DND-41 (cell line): ENCODE results near the gene BSND.

ENCODE experiments used
- ATAC-seq: fragments of 200-7000 bp; cut with Tn5 transposase; 3 replicates; pipeline ENCODE4 v1.9.1; 2021; ENCODE audit warnings: low read depth; ENCODE audit not compliant: insufficient read depth
- DNase-seq: peaks from one replicate; pipeline ENCODE4 v3.0.0-alpha.2; 2020
- H2AFZ ChIP-seq: 2 replicates; pipeline ENCODE4 v1.6.0; 2012; ENCODE audit warnings: low read depth, low read length
- H3K27ac ChIP-seq: 2 replicates; pipeline ENCODE4 v1.5.1; 2012; ENCODE audit warnings: low read length, inconsistent platforms
- H3K27me3 ChIP-seq: fragments of 200-600 bp; sonication (generic); 2 replicates; pipeline ENCODE4 v1.6.0; 2012; ENCODE audit warnings: low read length, mild to moderate bottlenecking, inconsistent platforms; ENCODE audit not compliant: insufficient read depth, poor library complexity
- H3K36me3 ChIP-seq: 2 replicates; pipeline ENCODE4 v1.5.1; 2012; ENCODE audit warnings: low read length, inconsistent platforms; ENCODE audit not compliant: insufficient read depth
- H3K4me1 ChIP-seq: 2 replicates; pipeline ENCODE4 v1.5.1; 2012; ENCODE audit warnings: mild to moderate bottlenecking, low read length; ENCODE audit not compliant: insufficient read depth
- H3K4me2 ChIP-seq: 2 replicates; pipeline ENCODE4 v1.6.0; 2012; ENCODE audit warnings: mild to moderate bottlenecking, moderate library complexity, low read length, inconsistent platforms; ENCODE audit not compliant: insufficient read depth
- H3K4me3 ChIP-seq, 2 experiments: fragments of 200-600 bp in 1 of 2; shearing (Covaris generic) in 1 of 2; 2 replicates each; pipeline ENCODE4 v1.5.1; 2012 to 2016; ENCODE audit warnings: inconsistent platforms in 2 of 2, low read length in 2 of 2, mild to moderate bottlenecking in 2 of 2, low read depth in 1 of 2, moderate library complexity in 1 of 2
- H3K79me2 ChIP-seq: 2 replicates; pipeline ENCODE4 v1.6.0; 2012; ENCODE audit warnings: low read length, inconsistent platforms; ENCODE audit not compliant: insufficient read depth
- H3K9ac ChIP-seq: 2 replicates; pipeline ENCODE4 v1.6.0; 2012; ENCODE audit warnings: low read depth, mild to moderate bottlenecking, inconsistent platforms, low read length, moderate library complexity
- H3K9me3 ChIP-seq: 2 replicates; pipeline ENCODE4 v1.5.1; 2012; ENCODE audit warnings: low read length, moderate library complexity, mild to moderate bottlenecking, inconsistent platforms; ENCODE audit not compliant: insufficient read depth, severe bottlenecking
- H4K20me1 ChIP-seq: 2 replicates; pipeline ENCODE4 v1.6.0; 2012; ENCODE audit warnings: low read length; ENCODE audit not compliant: insufficient read depth
- EZH2 ChIP-seq: IDR thresholded peaks from 3 replicates; pipeline ENCODE4 v1.6.1; 2012; ENCODE audit warnings: borderline replicate concordance, low read depth, mild to moderate bottlenecking, moderate library complexity, low read length, inconsistent platforms; ENCODE audit not compliant: severe bottlenecking
- TF ChIP-seq, protein P1 (sequence below): IDR thresholded peaks from 2 replicates; pipeline ENCODE4 v1.5.1; 2012; ENCODE audit warnings: borderline replicate concordance, low read length, moderate library complexity, mild to moderate bottlenecking; ENCODE audit not compliant: poor library complexity, severe bottlenecking; ENCODE audit errors: extremely low read depth

BSND gene

DNA sequence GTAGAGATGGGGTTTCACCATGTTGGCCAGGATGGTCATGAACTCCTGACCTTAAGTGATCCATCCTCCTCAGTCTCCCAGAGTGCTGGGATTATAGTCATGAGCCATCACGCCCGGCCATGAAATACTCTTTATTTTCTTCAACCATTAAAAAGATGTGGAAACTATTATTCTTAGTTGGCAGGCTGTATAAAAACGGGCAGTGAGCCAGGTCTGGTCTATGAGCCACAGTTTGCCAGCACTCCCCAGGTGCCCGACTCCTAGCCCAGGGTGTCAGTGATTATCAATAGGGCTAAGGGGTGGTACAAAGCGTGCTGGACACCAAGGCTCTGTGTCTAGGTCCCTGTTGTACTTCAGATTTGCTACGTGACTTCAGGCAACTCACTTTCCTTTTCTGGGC lies 22.0 kb upstream of the BSND start:
- Histone ChIP-seq H3K9me3 (no peaks in the 10 kb centered on the region), H3K4me1 (no peaks in the 10 kb centered on the region), H4K20me1 (no peaks in the 10 kb centered on the region), H3K4me3 (no peak overlapping the region), H2AFZ (no peak overlapping the region), H3K27ac (no peak overlapping the region), H3K79me2 (no peaks in the 10 kb centered on the region), H3K36me3 (no peaks in the 10 kb centered on the region), H3K4me2 (no peak overlapping the region), H3K27me3 (peaks cover 18% of the 10 kb centered on the region), H3K9ac (no peak overlapping the region)
- TF ChIP-seq, protein P1, sequence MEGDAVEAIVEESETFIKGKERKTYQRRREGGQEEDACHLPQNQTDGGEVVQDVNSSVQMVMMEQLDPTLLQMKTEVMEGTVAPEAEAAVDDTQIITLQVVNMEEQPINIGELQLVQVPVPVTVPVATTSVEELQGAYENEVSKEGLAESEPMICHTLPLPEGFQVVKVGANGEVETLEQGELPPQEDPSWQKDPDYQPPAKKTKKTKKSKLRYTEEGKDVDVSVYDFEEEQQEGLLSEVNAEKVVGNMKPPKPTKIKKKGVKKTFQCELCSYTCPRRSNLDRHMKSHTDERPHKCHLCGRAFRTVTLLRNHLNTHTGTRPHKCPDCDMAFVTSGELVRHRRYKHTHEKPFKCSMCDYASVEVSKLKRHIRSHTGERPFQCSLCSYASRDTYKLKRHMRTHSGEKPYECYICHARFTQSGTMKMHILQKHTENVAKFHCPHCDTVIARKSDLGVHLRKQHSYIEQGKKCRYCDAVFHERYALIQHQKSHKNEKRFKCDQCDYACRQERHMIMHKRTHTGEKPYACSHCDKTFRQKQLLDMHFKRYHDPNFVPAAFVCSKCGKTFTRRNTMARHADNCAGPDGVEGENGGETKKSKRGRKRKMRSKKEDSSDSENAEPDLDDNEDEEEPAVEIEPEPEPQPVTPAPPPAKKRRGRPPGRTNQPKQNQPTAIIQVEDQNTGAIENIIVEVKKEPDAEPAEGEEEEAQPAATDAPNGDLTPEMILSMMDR, result no peak
- no peak for TF ChIP-seq EZH2
- ATAC-seq, result no peak
- DNase-seq, result no peak

DNA sequence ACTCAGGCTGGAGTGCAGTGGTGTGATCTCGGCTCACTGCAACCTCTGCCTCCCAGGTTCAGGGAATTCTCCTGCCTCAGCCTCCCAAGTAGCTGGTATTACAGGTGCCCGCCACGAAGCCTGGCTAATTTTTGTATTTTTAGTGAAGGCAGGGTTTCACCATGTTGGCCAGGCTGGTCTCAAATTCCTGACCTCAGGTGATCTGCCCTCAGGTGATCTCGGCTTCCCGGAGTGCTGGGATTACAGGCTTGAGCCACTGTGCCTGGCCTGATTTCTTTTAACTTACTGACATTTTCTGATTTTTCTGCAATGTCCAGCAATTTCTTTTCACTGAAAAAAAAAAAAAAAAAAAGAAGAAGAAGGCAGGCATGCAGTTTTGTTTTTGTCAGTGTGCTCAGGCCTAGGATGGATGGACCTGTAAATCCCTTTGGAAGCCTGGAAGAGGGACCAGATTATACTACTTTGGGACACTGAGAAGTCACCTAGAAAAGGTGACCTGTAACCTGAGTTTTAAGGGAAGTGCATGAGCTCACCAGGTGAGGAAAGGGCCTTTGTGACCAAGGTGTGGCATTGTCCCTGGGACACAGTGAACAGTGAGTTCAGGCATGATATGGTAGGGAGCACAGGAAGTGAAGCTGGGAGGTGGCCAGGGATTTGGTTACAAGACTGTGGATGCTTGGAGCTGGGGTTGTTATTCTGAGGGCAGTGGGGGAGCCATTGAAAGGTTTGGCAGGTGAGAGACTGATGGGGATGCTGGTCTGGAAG lies 21.0 kb upstream of the BSND start:
- TF ChIP-seq, protein P1, result no peak
- TF ChIP-seq EZH2, result no peak
- DNase-seq (no peak), ATAC-seq (no peak)
- Histone ChIP-seq H2AFZ (no peak overlapping the region), H3K4me2 (no peak overlapping the region), H3K4me1 (no peaks in the 10 kb centered on the region), H3K36me3 (no peaks in the 10 kb centered on the region), H3K79me2 (no peaks in the 10 kb centered on the region), H3K9ac (no peak overlapping the region), H3K27ac (no peak overlapping the region), H3K27me3 (peaks cover 21% of the 10 kb centered on the region), H3K9me3 (no peaks in the 10 kb centered on the region), H4K20me1 (no peaks in the 10 kb centered on the region), H3K4me3 (no peak overlapping the region)

DNA sequence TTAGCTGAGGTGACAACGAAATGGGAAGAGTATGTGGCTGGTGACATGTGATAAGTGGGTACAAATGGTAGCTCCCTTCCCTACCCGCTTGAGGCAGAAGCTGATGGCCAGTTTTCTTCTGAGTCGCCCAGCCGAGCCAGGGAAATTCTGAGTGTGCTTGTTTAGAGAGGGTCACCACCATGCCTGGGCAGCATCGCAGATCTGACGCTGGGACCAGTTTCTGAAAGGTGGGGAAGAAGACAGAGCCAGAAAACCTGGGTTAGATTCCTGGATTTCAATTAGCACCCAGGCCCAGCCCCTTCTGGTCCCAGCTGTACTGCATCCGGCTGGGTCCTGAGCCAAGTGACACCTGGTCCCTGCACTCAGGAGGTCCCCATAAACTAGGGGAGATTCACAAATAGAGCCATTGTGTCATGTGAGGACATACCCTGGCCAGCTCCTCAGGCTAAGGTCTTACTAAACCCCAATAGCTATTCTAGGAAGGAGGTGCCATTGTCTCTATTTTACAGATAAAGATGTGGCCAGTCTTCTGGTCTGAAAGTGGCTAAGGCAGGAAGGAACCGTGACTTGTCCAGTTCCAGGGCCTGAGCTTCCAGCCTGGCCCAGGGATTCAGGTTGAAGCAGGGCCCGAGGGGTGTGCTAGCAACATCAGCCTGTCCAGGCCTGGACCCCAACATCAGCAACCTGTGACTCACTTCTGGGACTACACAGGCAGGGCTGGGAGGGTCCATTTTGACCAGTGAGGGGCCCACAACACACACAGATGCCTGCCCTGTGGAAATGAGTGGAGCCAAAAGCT lies 20.0 kb upstream of the BSND start:
- H3K4me1 ChIP-seq, result no peaks in the 10 kb centered on the region
- H3K27ac ChIP-seq, result no peak overlapping the region
- DNase-seq (no peak), ATAC-seq (no peak)
- H2AFZ ChIP-seq, result no peak overlapping the region
- no peak for TF ChIP-seq EZH2
- TF ChIP-seq, protein P1, result no peak
- H3K9ac ChIP-seq, result no peak overlapping the region
- H3K27me3 ChIP-seq, result peaks cover 12% of the 10 kb centered on the region
- no peaks in the 10 kb centered on the region for H3K79me2 ChIP-seq
- no peaks in the 10 kb centered on the region for H3K9me3 ChIP-seq
- no peak overlapping the region for H3K4me2 ChIP-seq
- H3K4me3 ChIP-seq, result no peak overlapping the region
- H3K36me3 ChIP-seq, result no peaks in the 10 kb centered on the region
- H4K20me1 ChIP-seq, result no peaks in the 10 kb centered on the region
